DOHH2 (cell line): ENCODE data around the gene DELE1.

ENCODE experiments used
- H3F3A ChIP-seq: fragments of 200-600 bp; sonication (generic), shearing (Covaris generic); 2 replicates; pipeline ENCODE4 v1.6.0; 2016; ENCODE audit warnings: antibody characterized with exemption, mild to moderate bottlenecking; ENCODE audit not compliant: control insufficient read depth, insufficient read depth
- H3K27ac ChIP-seq: fragments of 200-600 bp; sonication (generic); 2 replicates; pipeline ENCODE4 v1.5.1; 2014; ENCODE audit warnings: low read depth, mild to moderate bottlenecking, low read length, moderate library complexity
- H3K27me3 ChIP-seq: fragments of 200-600 bp; sonication (generic); 2 replicates; pipeline ENCODE4 v1.6.1; 2014; ENCODE audit warnings: mild to moderate bottlenecking, low read length, mixed read lengths; ENCODE audit not compliant: control insufficient read depth
- H3K36me3 ChIP-seq: fragments of 200-600 bp; sonication (generic); 2 replicates; pipeline ENCODE4 v1.6.1; 2014; ENCODE audit warnings: mild to moderate bottlenecking, low read length, moderate library complexity, mixed read lengths; ENCODE audit not compliant: control insufficient read depth
- H3K4me1 ChIP-seq: fragments of 200-600 bp; sonication (generic); 2 replicates; pipeline ENCODE4 v1.6.1; 2014; ENCODE audit warnings: mild to moderate bottlenecking, low read length, mixed read lengths; ENCODE audit not compliant: control insufficient read depth
- H3K4me2 ChIP-seq: fragments of 200-600 bp; sonication (generic); 2 replicates; pipeline ENCODE4 v1.6.0; 2014; ENCODE audit warnings: mild to moderate bottlenecking, low read length, moderate library complexity
- H3K4me3 ChIP-seq: fragments of 200-600 bp; sonication (generic); 2 replicates; pipeline ENCODE4 v1.5.1; 2014; ENCODE audit warnings: mild to moderate bottlenecking, low read length, mixed read lengths
- H3K79me2 ChIP-seq: fragments of 200-600 bp; sonication (generic); 2 replicates; pipeline ENCODE4 v1.6.1; 2014; ENCODE audit warnings: mild to moderate bottlenecking, low read length, mixed read lengths; ENCODE audit not compliant: control insufficient read depth
- H3K9me2 ChIP-seq: fragments of 200-600 bp; sonication (generic); replicated peaks from 2 replicates; pipeline ENCODE4 v1.6.1; 2014; ENCODE audit warnings: mild to moderate bottlenecking, low read length, mixed read lengths; ENCODE audit not compliant: control insufficient read depth
- H3K9me3 ChIP-seq: fragments of 200-600 bp; sonication (generic); 2 replicates; pipeline ENCODE4 v1.6.1; 2014; ENCODE audit warnings: antibody characterized with exemption, low read length, mixed read lengths; ENCODE audit not compliant: control insufficient read depth, insufficient read depth
- H4K20me1 ChIP-seq: fragments of 200-600 bp; sonication (generic); 2 replicates; pipeline ENCODE4 v1.6.0; 2014; ENCODE audit warnings: low read depth, mild to moderate bottlenecking, antibody characterized with exemption, low read length, moderate library complexity; ENCODE audit not compliant: control insufficient read depth, insufficient read depth
- CTCF ChIP-seq: fragments of 200-600 bp; sonication (generic); IDR thresholded peaks from one replicate; pipeline ENCODE4 v1.5.1; 2014; ENCODE audit warnings: antibody characterized with exemption, mild to moderate bottlenecking, low read depth, low read length; ENCODE audit not compliant: poor library complexity, severe bottlenecking
- EZH2phosphoT487 ChIP-seq: fragments of 200-600 bp; sonication (generic); IDR thresholded peaks from 2 replicates; pipeline ENCODE4 v1.6.1; 2017; ENCODE audit warnings: borderline replicate concordance, mild to moderate bottlenecking, antibody characterized with exemption, low read length, moderate library complexity, mixed read lengths

The DELE1 gene

GRCh38 chr5:141898448-141899049 lies 25.1 kb upstream of the DELE1 start:
- no peaks in the 10 kb centered on the region for H3K9me3 ChIP-seq
- no peak overlapping the region for H3K4me3 ChIP-seq
- no peak overlapping the region for H3K4me2 ChIP-seq
- peaks cover 24% of the 10 kb centered on the region for H3K27me3 ChIP-seq
- H3K36me3 ChIP-seq = no peaks in the 10 kb centered on the region
- H3K27ac ChIP-seq = no peak overlapping the region
- H3K4me1 ChIP-seq = no peaks in the 10 kb centered on the region
- TF ChIP-seq CTCF (no peak), EZH2phosphoT487 (no peak)
- no peaks in the 10 kb centered on the region for H3K9me2 ChIP-seq
- H4K20me1 ChIP-seq = no peaks in the 10 kb centered on the region
- no peaks in the 10 kb centered on the region for H3K79me2 ChIP-seq
- H3F3A ChIP-seq = no peaks in the 10 kb centered on the region

GRCh38 chr5:141902015-141902814 lies 21.5 kb upstream of the DELE1 start:
- H3K36me3 ChIP-seq = no peaks in the 10 kb centered on the region
- H3K4me2 ChIP-seq = no peak overlapping the region
- H3K27me3 ChIP-seq = peaks cover 24% of the 10 kb centered on the region
- TF ChIP-seq EZH2phosphoT487 (no peak), CTCF (no peak)
- peaks cover 3% of the 10 kb centered on the region; the same call in 1 of the 2 replicates for H3K9me3 ChIP-seq
- H3K79me2 ChIP-seq = no peaks in the 10 kb centered on the region
- no peaks in the 10 kb centered on the region for H4K20me1 ChIP-seq
- H3K4me1 ChIP-seq = no peaks in the 10 kb centered on the region
- H3K4me3 ChIP-seq = no peak overlapping the region
- H3F3A ChIP-seq = no peaks in the 10 kb centered on the region
- H3K9me2 ChIP-seq = no peaks in the 10 kb centered on the region
- H3K27ac ChIP-seq = no peak overlapping the region

GRCh38 chr5:141903261-141903660 lies 20.4 kb upstream of the DELE1 start:
- no peak for TF ChIP-seq EZH2phosphoT487
- TF ChIP-seq CTCF = no peak
- no peak overlapping the region for H3K4me2 ChIP-seq
- H3K27me3 ChIP-seq = peaks cover 24% of the 10 kb centered on the region
- no peaks in the 10 kb centered on the region for H4K20me1 ChIP-seq
- H3K9me2 ChIP-seq = no peaks in the 10 kb centered on the region
- no peaks in the 10 kb centered on the region for H3K36me3 ChIP-seq
- H3K9me3 ChIP-seq = peaks cover 3% of the 10 kb centered on the region; the same call in 1 of the 2 replicates
- H3K4me3 ChIP-seq = no peak overlapping the region
- H3K27ac ChIP-seq = no peak overlapping the region
- H3K4me1 ChIP-seq = no peaks in the 10 kb centered on the region
- H3F3A ChIP-seq = no peaks in the 10 kb centered on the region
- no peaks in the 10 kb centered on the region for H3K79me2 ChIP-seq
